GM12878 (cell line): ENCODE results near the gene PDZD8. TPM values are rescaled to one million over a fixed set of nuclear protein-coding genes. Genes with fewer than 3 reads are reported as not detected.

Experiments
- ATAC-seq: fragments of 200-7000 bp; cut with Tn5 transposase; 3 replicates; pipeline ENCODE4 v1.9.1; 2020; ENCODE audit warnings: mild to moderate bottlenecking, moderate library complexity
- BruUV-seq: library from RNA; stranded (reverse); fragments of 400-500 nt; replicated peaks from 2 replicates; lab custom pipeline; 2021; lab: Mats Ljungman, UMichigan
- CTCF ChIA-PET: fragments of 300-600 bp; sonication (Branson Sonifier 250); formaldehyde crosslinking; extraction: SDS; loops from one replicate; lab custom pipeline; 2021; ENCODE audit warnings: inconsistent platforms; lab: Yijun Ruan, JAX
- POLR2A ChIA-PET: fragments of 350-600 bp; formaldehyde crosslinking; extraction: SDS; loops from one replicate; lab custom pipeline; 2021; ENCODE audit warnings: inconsistent platforms; lab: Charles Lee
- RAD21 ChIA-PET: fragments of 300-600 bp; sonication (Branson Sonifier 250); formaldehyde crosslinking; loops from one replicate; lab custom pipeline; 2023; ENCODE audit warnings: antibody characterized with exemption; ENCODE audit not compliant: unreplicated experiment; lab: Charles Lee
- SMC1A ChIA-PET: fragments of 300-600 bp; sonication (Branson Sonifier 250); formaldehyde crosslinking; loops from one replicate; lab custom pipeline; 2023; ENCODE audit not compliant: unreplicated experiment, uncharacterized antibody; lab: Charles Lee
- DNase-seq: peaks from one replicate; pipeline ENCODE4 v3.0.0-alpha.2; 2011; ENCODE audit warnings: low read depth, low spot score
- FAIRE-seq: peaks from 3 replicates; lab custom pipeline; 2011; peaks lifted over from hg19 to GRCh38; lab: Jason Lieb, UNC
- H2AFZ ChIP-seq: 2 replicates; pipeline ENCODE4 v1.6.0; 2011; ENCODE audit warnings: low read depth, low read length, control low read depth; ENCODE audit not compliant: control insufficient read depth
- H3K27ac ChIP-seq: 2 replicates; pipeline ENCODE4 v1.5.1; 2011; ENCODE audit warnings: control low read depth; ENCODE audit not compliant: control insufficient read depth, insufficient read depth
- H3K27me3 ChIP-seq, 2 experiments: replicated peaks in 1 of 2; 2 replicates each; pipeline versions ENCODE4 v1.6.0 to v1.6.1; 2011; ENCODE audit warnings: low read length in 1 of 2; ENCODE audit not compliant: control insufficient read depth in 2 of 2, insufficient read depth in 2 of 2
- H3K36me3 ChIP-seq, 2 experiments: 2 replicates each; pipeline ENCODE4 v1.5.1; 2011; ENCODE audit warnings: low read length in 1 of 2; ENCODE audit not compliant: control insufficient read depth in 2 of 2, insufficient read depth in 2 of 2
- H3K4me1 ChIP-seq: 2 replicates; pipeline ENCODE4 v1.6.1; 2011; ENCODE audit warnings: mild to moderate bottlenecking, low read length, moderate library complexity, mixed read lengths; ENCODE audit not compliant: control insufficient read depth, insufficient read depth
- H3K4me2 ChIP-seq: 2 replicates; pipeline ENCODE4 v1.6.0; 2011; ENCODE audit warnings: control low read depth; ENCODE audit not compliant: control insufficient read depth, insufficient read depth
- H3K4me3 ChIP-seq: fragments of 200-600 bp; sonication (generic); 2 replicates; pipeline ENCODE4 v1.5.1; 2016
- H3K79me2 ChIP-seq: 2 replicates; pipeline ENCODE4 v1.6.0; 2011; ENCODE audit warnings: low read length; ENCODE audit not compliant: control insufficient read depth, insufficient read depth
- H3K9ac ChIP-seq: 2 replicates; pipeline ENCODE4 v1.8.0; 2011; ENCODE audit warnings: low read length, control low read depth, mixed read lengths; ENCODE audit not compliant: control insufficient read depth, insufficient read depth
- H3K9me3 ChIP-seq: replicated peaks from 3 replicates; pipeline ENCODE4 v1.5.1; 2011; ENCODE audit warnings: mild to moderate bottlenecking, low read length; ENCODE audit not compliant: control insufficient read depth, insufficient read depth
- H4K20me1 ChIP-seq: 2 replicates; pipeline ENCODE4 v1.6.0; 2011; ENCODE audit not compliant: control insufficient read depth, insufficient read depth
- BRCA1 ChIP-seq: IDR thresholded peaks from 2 replicates; pipeline ENCODE4 v1.6.1; 2011; ENCODE audit warnings: low read depth, low read length, improper control_type of control experiment
- CHD4 ChIP-seq: fragments of 200-600 bp; sonication (generic); IDR thresholded peaks from 2 replicates; pipeline ENCODE4 v1.6.1; 2016; ENCODE audit warnings: mild to moderate bottlenecking
- GATAD2B ChIP-seq: fragments of 450-650 bp; conservative IDR thresholded peaks from 2 replicates; pipeline ENCODE4 v1.6.1; 2017; ENCODE audit warnings: low read depth, mild to moderate bottlenecking, moderate library complexity
- HDAC6 ChIP-seq: fragments of 200-600 bp; sonication (generic); IDR thresholded peaks from one replicate; pipeline ENCODE4 v1.8.0; 2017; ENCODE audit warnings: antibody characterized with exemption; ENCODE audit not compliant: unreplicated experiment
- HDGF ChIP-seq: fragments of 450-650 bp; IDR thresholded peaks from 2 replicates; pipeline ENCODE4 v1.6.1; 2016; ENCODE audit warnings: antibody characterized with exemption
- MEF2B ChIP-seq: fragments of 450-650 bp; IDR thresholded peaks from 2 replicates; pipeline ENCODE4 v1.6.1; 2018; ENCODE audit warnings: mild to moderate bottlenecking, moderate library complexity; ENCODE audit not compliant: partially characterized antibody, poor library complexity, severe bottlenecking
- SIX5 ChIP-seq: IDR thresholded peaks from 2 replicates; pipeline ENCODE4 v1.6.1; 2011; ENCODE audit warnings: mild to moderate bottlenecking, low read depth, low read length, moderate library complexity; ENCODE audit not compliant: severe bottlenecking
- SREBF1 ChIP-seq: IDR thresholded peaks from 2 replicates; pipeline ENCODE4 v1.6.1; 2012; ENCODE audit warnings: mild to moderate bottlenecking, low read length
- SREBF2 ChIP-seq: IDR thresholded peaks from 2 replicates; pipeline ENCODE4 v1.6.1; 2012; ENCODE audit warnings: mild to moderate bottlenecking, low read length
- YY1 ChIP-seq: IDR thresholded peaks from 2 replicates; pipeline ENCODE4 v1.6.1; 2011; ENCODE audit warnings: low read depth, mild to moderate bottlenecking, low read length
- WGBS: methylation state at CpG from one replicate; pipeline ENCODE4 v1.1.6; 2016; ENCODE audit warnings: low lambda C conversion rate; ENCODE audit not compliant: insufficient replicate concordance, insufficient coverage; ENCODE audit errors: missing lambda C conversion rate; 5-methylcytosine and 5-hydroxymethylcytosine counted together
- in situ Hi-C: fragments of 300-500 bp; cut with MboI; formaldehyde crosslinking; loops from 9 replicates; pipeline ENCODE4 v1.14.3; 2018; ENCODE audit warnings: mixed read lengths
- intact Hi-C: fragments of 100-400 bp; cut with micrococcal nuclease; formaldehyde crosslinking; loops from one replicate; pipeline ENCODE4 v1.14.2; 2022; ENCODE audit not compliant: unreplicated experiment
- polyA plus RNA-seq, 11 experiments: library from polyadenylated mRNA; depleted of rRNA in 4 of 11; unstranded in 6 of 11; stranded (reverse) in 5 of 11; fragments of >200 nt; fragmentation: Nextera tagmentation in 4 of 11; fragmentation: Illumina TruSeq in 1 of 11; extraction: Ambion mirVana in 4 of 11; extraction: Trizol in 1 of 11; gene quantifications; 1 replicate in 1 of 11; 2 replicates in 10 of 11; pipeline versions ENCODE4 v1.2.1 to v1.2.3, GENCODE V29; 2011 to 2016; ENCODE audit warnings: inconsistent platforms in 2 of 11, missing spikeins in 2 of 11, low read depth in 1 of 11
- total RNA-seq, 4 experiments: library from RNA; depleted of rRNA in 3 of 4; stranded (reverse); fragments of >200 nt in 3 of 4; fragmentation: Illumina TruSeq in 1 of 4; extraction: Trizol in 1 of 4; gene quantifications; 2 replicates each; pipeline versions ENCODE4 v1.2.1 to v1.2.3, GENCODE V29; 2013 to 2021
- TF ChIP-seq, protein P1 (sequence below): fragments of 450-650 bp; formaldehyde crosslinking; IDR thresholded peaks from 2 replicates; pipeline ENCODE4 v1.4.0; 2022; ENCODE audit warnings: mild to moderate bottlenecking, moderate library complexity
- TF ChIP-seq, protein P2 (sequence below): fragments of 450-650 bp; IDR thresholded peaks from 2 replicates; pipeline ENCODE4 v1.6.1; 2018; ENCODE audit warnings: borderline replicate concordance, mild to moderate bottlenecking; ENCODE audit not compliant: partially characterized antibody

PDZD8 gene
- total and polyA plus RNA-seq, 10 of the 15 experiments (the other 5 are each of a cell fraction or from before 2014, with no cell fraction given) = 2.0 to 21.2 (median 6.7) TPM

DNA sequence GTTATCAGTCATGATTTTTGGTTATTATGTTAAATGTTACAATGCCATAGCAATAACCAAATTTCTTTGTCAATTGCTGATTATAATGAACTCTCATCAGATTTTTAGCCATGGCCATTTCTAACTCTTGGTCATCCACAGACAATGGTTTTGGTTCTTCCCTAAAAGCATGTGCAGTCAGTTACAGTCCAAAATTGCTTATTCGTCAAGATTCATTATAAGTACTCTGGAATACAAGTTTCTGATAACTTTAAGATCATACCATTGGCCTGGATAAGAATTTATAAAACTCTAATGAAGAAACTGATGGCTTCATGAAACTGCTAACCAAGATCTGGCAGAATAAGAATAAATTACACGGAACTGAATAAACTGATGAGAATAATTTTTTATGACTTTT is 50.9 kb downstream of the PDZD8 start (continued):
- TF ChIP-seq BRCA1 (no peak), GATAD2B (no peak)

DNA sequence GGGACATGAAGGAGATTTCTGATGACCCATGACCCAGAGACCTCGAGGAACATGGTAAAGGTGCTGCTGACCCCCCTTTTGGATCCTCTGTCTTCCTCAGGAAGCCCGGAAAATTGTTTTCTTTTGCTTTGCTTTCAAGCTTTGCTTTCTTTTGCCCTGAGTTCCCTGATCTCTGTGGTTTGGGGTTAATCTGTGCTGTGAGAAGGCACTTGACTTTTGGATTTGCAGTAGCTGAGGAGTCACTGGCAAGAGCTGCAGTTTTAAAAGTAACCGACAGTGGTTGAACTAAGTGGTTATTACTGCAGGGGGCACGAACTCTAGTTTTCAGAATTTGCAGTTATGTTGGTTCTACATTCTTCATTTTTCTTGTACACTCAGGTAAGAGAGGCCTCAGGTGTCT is 53.0 kb downstream of the PDZD8 start:
- H2AFZ ChIP-seq = no peak overlapping the region
- 72% methylated on average over 4 of the region's 4 CpGs for WGBS
- H3K27me3 ChIP-seq = no peaks in the 10 kb centered on the region
- no peak for ATAC-seq
- no peak overlapping the region for H3K4me2 ChIP-seq
- no peak overlapping the region for H3K4me3 ChIP-seq
- H3K36me3 ChIP-seq = peaks cover 0 to 2% of the 10 kb centered on the region in 2 experiments; a peak in 3 of 4 replicates
- no peaks in the 10 kb centered on the region for H3K4me1 ChIP-seq
- no peak for FAIRE-seq
- BruUV-seq = no TSS peak
- H3K27ac ChIP-seq = no peak overlapping the region
- H3K79me2 ChIP-seq = no peaks in the 10 kb centered on the region; the same call in none of the 2 replicates
- H3K9me3 ChIP-seq = peaks cover 1% of the 10 kb centered on the region; the same call in 2 of the 3 replicates
- intact Hi-C loops = loop anchor here (5.0 kb wide), 1 partner anchor 50 kb away; no protein-coding TSS in a partner anchor
- no peak for TF ChIP-seq SIX5
- no peak for TF ChIP-seq MEF2B
- no peak for TF ChIP-seq HDGF
- TF ChIP-seq GATAD2B = no peak
- no peak for TF ChIP-seq SREBF1
- TF ChIP-seq, protein P1, sequence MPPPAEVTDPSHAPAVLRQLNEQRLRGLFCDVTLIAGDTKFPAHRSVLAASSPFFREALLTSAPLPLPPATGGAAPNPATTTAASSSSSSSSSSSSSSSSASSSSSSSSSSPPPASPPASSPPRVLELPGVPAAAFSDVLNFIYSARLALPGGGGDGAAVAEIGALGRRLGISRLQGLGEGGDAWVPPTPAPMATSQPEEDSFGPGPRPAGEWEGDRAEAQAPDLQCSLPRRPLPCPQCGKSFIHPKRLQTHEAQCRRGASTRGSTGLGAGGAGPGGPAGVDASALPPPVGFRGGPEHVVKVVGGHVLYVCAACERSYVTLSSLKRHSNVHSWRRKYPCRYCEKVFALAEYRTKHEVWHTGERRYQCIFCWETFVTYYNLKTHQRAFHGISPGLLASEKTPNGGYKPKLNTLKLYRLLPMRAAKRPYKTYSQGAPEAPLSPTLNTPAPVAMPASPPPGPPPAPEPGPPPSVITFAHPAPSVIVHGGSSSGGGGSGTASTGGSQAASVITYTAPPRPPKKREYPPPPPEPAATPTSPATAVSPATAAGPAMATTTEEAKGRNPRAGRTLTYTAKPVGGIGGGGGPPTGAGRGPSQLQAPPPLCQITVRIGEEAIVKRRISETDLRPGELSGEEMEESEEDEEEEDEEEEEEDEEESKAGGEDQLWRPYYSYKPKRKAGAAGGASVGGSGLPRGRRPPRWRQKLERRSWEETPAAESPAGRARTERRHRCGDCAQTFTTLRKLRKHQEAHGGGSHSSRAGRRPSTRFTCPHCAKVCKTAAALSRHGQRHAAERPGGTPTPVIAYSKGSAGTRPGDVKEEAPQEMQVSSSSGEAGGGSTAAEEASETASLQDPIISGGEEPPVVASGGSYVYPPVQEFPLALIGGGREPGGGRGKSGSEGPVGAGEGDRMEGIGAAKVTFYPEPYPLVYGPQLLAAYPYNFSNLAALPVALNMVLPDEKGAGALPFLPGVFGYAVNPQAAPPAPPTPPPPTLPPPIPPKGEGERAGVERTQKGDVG (CRISPR knock-in tag) = no peak
- TF ChIP-seq SREBF2 = no peak
- TF ChIP-seq CHD4 = no peak
- no peak for TF ChIP-seq YY1
- no peak for TF ChIP-seq HDAC6
- TF ChIP-seq, protein P2, sequence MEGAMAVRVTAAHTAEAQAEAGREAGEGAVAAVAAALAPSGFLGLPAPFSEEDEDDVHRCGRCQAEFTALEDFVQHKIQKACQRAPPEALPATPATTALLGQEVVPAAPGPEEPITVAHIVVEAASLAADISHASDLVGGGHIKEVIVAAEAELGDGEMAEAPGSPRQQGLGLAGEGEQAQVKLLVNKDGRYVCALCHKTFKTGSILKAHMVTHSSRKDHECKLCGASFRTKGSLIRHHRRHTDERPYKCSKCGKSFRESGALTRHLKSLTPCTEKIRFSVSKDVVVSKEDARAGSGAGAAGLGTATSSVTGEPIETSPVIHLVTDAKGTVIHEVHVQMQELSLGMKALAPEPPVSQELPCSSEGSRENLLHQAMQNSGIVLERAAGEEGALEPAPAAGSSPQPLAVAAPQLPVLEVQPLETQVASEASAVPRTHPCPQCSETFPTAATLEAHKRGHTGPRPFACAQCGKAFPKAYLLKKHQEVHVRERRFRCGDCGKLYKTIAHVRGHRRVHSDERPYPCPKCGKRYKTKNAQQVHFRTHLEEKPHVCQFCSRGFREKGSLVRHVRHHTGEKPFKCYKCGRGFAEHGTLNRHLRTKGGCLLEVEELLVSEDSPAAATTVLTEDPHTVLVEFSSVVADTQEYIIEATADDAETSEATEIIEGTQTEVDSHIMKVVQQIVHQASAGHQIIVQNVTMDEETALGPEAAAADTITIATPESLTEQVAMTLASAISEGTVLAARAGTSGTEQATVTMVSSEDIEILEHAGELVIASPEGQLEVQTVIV = no peak
- ChIA-PET CTCF (interaction anchor here (0.8 to 3.9 kb wide), 2 partner anchors 38 to 106 kb away, joined by 3 to 24 read pairs; no protein-coding TSS in a partner anchor), SMC1A (interaction anchor here (0.8 to 2.1 kb wide), 8 partner anchors 18 to 107 kb away, joined by 3 to 6 read pairs (median 3); no protein-coding TSS in a partner anchor), RAD21 (interaction anchor here (1.4 to 1.6 kb wide), 3 partner anchors 39 to 105 kb away, joined by 4 to 5 read pairs (median 5); no protein-coding TSS in a partner anchor), POLR2A (no interaction called here)
- in situ Hi-C loops = no loop called here
- no peak overlapping the region for H3K9ac ChIP-seq
- no peaks in the 10 kb centered on the region for H4K20me1 ChIP-seq
- DNase-seq = no peak
